Measurements from ENCODE around the gene HCAR2. TPM values are rescaled to one million over a fixed set of nuclear protein-coding genes. Genes with fewer than 3 reads are reported as not detected.

HCAR2 gene
- total and polyA plus RNA-seq, 2 of the 13 experiments (the other 11 are each of a cell fraction or from before 2014, with no cell fraction given) = 0.09 to 5.6 TPM

GRCh38 chr12:122752464-122753318 is 49.5 kb upstream of the HCAR2 start, which contains the start of gene DENR (continued):
- TF ChIP-seq IRF9 (CRISPR knock-in tag; IDR thresholded peaks at IDR 0.05; ENCODE audit: borderline replicate concordance) (peak; percentile 92), BRCA1 (CRISPR knock-in tag; IDR thresholded peaks at IDR 0.05) (peak; percentile 27; the same call in 1 of the 2 replicates), BRD4 (CRISPR knock-in tag; IDR thresholded peaks at IDR 0.05) (peak; percentile 69; the same call in 1 of the 2 replicates), CAMTA2 (CRISPR knock-in tag; IDR thresholded peaks at IDR 0.05; ENCODE audit: borderline replicate concordance) (no peak), AFF4 (CRISPR knock-in tag; IDR thresholded peaks at IDR 0.05) (no peak), YEATS2 (CRISPR knock-in tag; IDR thresholded peaks at IDR 0.05; ENCODE audit: borderline replicate concordance) (peak; percentile 100), MZF1 (CRISPR knock-in tag; IDR thresholded peaks at IDR 0.05; ENCODE audit: borderline replicate concordance) (no peak), EHMT2 (IDR thresholded peaks at IDR 0.05; ENCODE audit: borderline replicate concordance, low read depth, low read length) (no peak), RCOR2 (CRISPR knock-in tag; IDR thresholded peaks at IDR 0.05) (peak; percentile 78), ZNF792 (CRISPR knock-in tag; IDR thresholded peaks at IDR 0.05) (no peak), MYC (CRISPR knock-in tag; IDR thresholded peaks at IDR 0.05; ENCODE audit: borderline replicate concordance) (peak; percentile 92), NFIB (CRISPR knock-in tag; IDR thresholded peaks at IDR 0.05; ENCODE audit: borderline replicate concordance) (no peak), ZNF558 (CRISPR knock-in tag; IDR thresholded peaks at IDR 0.05; ENCODE audit: borderline replicate concordance) (0 out of 2 replicates have a peak, but pooled peaks have one; percentile 28), ZNF629 (CRISPR knock-in tag; conservative IDR thresholded peaks at IDR 0.05) (0 out of 2 replicates have a peak, but pooled peaks have one; percentile 39), SP1 (IDR thresholded peaks at IDR 0.05) (peak; percentile 99), SP1 (CRISPR knock-in tag; IDR thresholded peaks at IDR 0.05) (peak; percentile 98), SMAD9 (CRISPR knock-in tag; IDR thresholded peaks at IDR 0.05) (no peak; the same call in 1 of the 2 replicates), KLF11 (CRISPR knock-in tag; IDR thresholded peaks at IDR 0.05) (peak; percentile 35; the same call in 1 of the 2 replicates), ZFYVE20 (CRISPR knock-in tag; IDR thresholded peaks at IDR 0.05; ENCODE audit: borderline replicate concordance, low read depth) (no peak), ZNF33B (CRISPR knock-in tag; IDR thresholded peaks at IDR 0.05) (no peak), FOXJ3 (CRISPR knock-in tag; IDR thresholded peaks at IDR 0.05; ENCODE audit: borderline replicate concordance) (peak; percentile 73; the same call in 1 of the 2 replicates), NCOA5 (CRISPR knock-in tag; IDR thresholded peaks at IDR 0.05) (no peak), IKZF5 (CRISPR knock-in tag; IDR thresholded peaks at IDR 0.05) (peak; percentile 92), SCMH1 (CRISPR knock-in tag; IDR thresholded peaks at IDR 0.05; ENCODE audit: borderline replicate concordance) (no peak)
